IMR-90 (cell line): ENCODE results near the gene SFTPB. TPM values are rescaled to one million over a fixed set of nuclear protein-coding genes. Genes with fewer than 3 reads are reported as not detected.

Source experiments
- ATAC-seq: fragments of 200-7000 bp; cut with Tn5 transposase; 2 replicates; pipeline ENCODE4 v1.9.1; 2020; ENCODE audit warnings: low read depth, mild to moderate bottlenecking, moderate library complexity
- BruUV-seq: library from RNA; stranded (reverse); fragments of 400-500 nt; replicated peaks from 2 replicates; lab custom pipeline; 2021; lab: Mats Ljungman, UMichigan
- CTCF ChIA-PET: fragments of 300-600 bp; formaldehyde crosslinking; extraction: SDS; loops from one replicate; lab custom pipeline; 2021; ENCODE audit warnings: antibody characterized with exemption; lab: Yijun Ruan, JAX
- POLR2A ChIA-PET: fragments of 300-600 bp; sonication (Branson Sonifier 250); formaldehyde crosslinking; loops from one replicate; lab custom pipeline; 2022; ENCODE audit warnings: antibody characterized with exemption; ENCODE audit not compliant: unreplicated experiment; lab: Charles Lee
- DNase-seq: peaks from one replicate; pipeline ENCODE4 v3.0.0; 2013
- H2AFZ ChIP-seq: replicated peaks from 2 replicates; pipeline ENCODE3; 2013; ENCODE audit warnings: low read length, mild to moderate bottlenecking; ENCODE audit not compliant: poor library complexity
- H2AK5ac ChIP-seq: 2 replicates; pipeline ENCODE4 v1.6.1; 2013; ENCODE audit warnings: low read depth, low read length, inconsistent platforms
- H2AK9ac ChIP-seq: replicated peaks from 2 replicates; pipeline ENCODE3; 2013; ENCODE audit warnings: mild to moderate bottlenecking, low read depth, low read length, moderate library complexity; ENCODE audit not compliant: poor library complexity
- H2BK120ac ChIP-seq: 2 replicates; pipeline ENCODE4 v1.6.1; 2013; ENCODE audit warnings: low read depth, low read length, inconsistent platforms
- H2BK15ac ChIP-seq: 3 replicates; pipeline ENCODE4 v1.6.1; 2013; ENCODE audit warnings: low read depth, low read length, inconsistent platforms
- H2BK20ac ChIP-seq: 2 replicates; pipeline ENCODE4 v1.6.1; 2013; ENCODE audit warnings: low read depth, mild to moderate bottlenecking, inconsistent platforms, low read length, moderate library complexity
- H2BK5ac ChIP-seq: 2 replicates; pipeline ENCODE4 v1.6.1; 2013; ENCODE audit warnings: mild to moderate bottlenecking, low read depth, low read length, inconsistent platforms; ENCODE audit not compliant: poor library complexity, severe bottlenecking
- H3K14ac ChIP-seq: replicated peaks from 2 replicates; pipeline ENCODE4 v1.6.1; 2013; ENCODE audit warnings: low read depth, low read length, inconsistent platforms
- H3K18ac ChIP-seq: 2 replicates; pipeline ENCODE4 v1.6.1; 2013; ENCODE audit warnings: low read depth, low read length, control low read depth
- H3K23ac ChIP-seq: 2 replicates; pipeline ENCODE4 v1.6.1; 2013; ENCODE audit warnings: low read depth, low read length, inconsistent platforms
- H3K27ac ChIP-seq: 2 replicates; pipeline ENCODE4 v1.5.1; 2013; ENCODE audit warnings: mild to moderate bottlenecking, control low read depth, low read length; ENCODE audit not compliant: insufficient read depth
- H3K27me3 ChIP-seq: 2 replicates; pipeline ENCODE4 v1.6.1; 2013; ENCODE audit warnings: low read length; ENCODE audit not compliant: control insufficient read depth, insufficient read depth
- H3K36me3 ChIP-seq: 2 replicates; pipeline ENCODE4 v1.6.1; 2013; ENCODE audit warnings: low read length, mixed read lengths; ENCODE audit not compliant: control insufficient read depth, insufficient read depth
- H3K4ac ChIP-seq: 2 replicates; pipeline ENCODE4 v1.6.1; 2013; ENCODE audit warnings: low read depth, low read length, inconsistent platforms
- H3K4me1 ChIP-seq: 2 replicates; pipeline ENCODE4 v1.6.1; 2013; ENCODE audit warnings: low read length, mixed read lengths; ENCODE audit not compliant: control insufficient read depth, insufficient read depth
- H3K4me2 ChIP-seq: 2 replicates; pipeline ENCODE4 v1.6.1; 2013; ENCODE audit warnings: low read depth, mild to moderate bottlenecking, control low read depth, low read length, moderate library complexity
- H3K4me3 ChIP-seq: 2 replicates; pipeline ENCODE4 v1.5.1; 2013; ENCODE audit warnings: low read depth, mild to moderate bottlenecking, control low read depth, low read length, moderate library complexity; ENCODE audit not compliant: insufficient read depth
- H3K56ac ChIP-seq: 2 replicates; pipeline ENCODE4 v1.6.1; 2013; ENCODE audit warnings: low read length, inconsistent platforms; ENCODE audit not compliant: insufficient read depth; ENCODE audit errors: extremely low read depth
- H3K79me1 ChIP-seq, 2 experiments: 2 replicates each; pipeline ENCODE4 v1.6.1; 2013; ENCODE audit warnings: low read length in 2 of 2, inconsistent platforms in 1 of 2, low read depth in 1 of 2
- H3K9ac ChIP-seq: 2 replicates; pipeline ENCODE4 v1.6.1; 2013; ENCODE audit warnings: low read depth, low read length, control low read depth
- H3K9me1 ChIP-seq: 2 replicates; pipeline ENCODE4 v1.6.1; 2013; ENCODE audit warnings: low read length, inconsistent platforms; ENCODE audit not compliant: insufficient read depth
- H3K9me3 ChIP-seq: 2 replicates; pipeline ENCODE4 v1.6.1; 2013; ENCODE audit warnings: low read length; ENCODE audit not compliant: control insufficient read depth, insufficient read depth
- H4K20me1 ChIP-seq: 2 replicates; pipeline ENCODE4 v1.6.1; 2013; ENCODE audit warnings: low read length, inconsistent platforms; ENCODE audit not compliant: insufficient read depth
- H4K5ac ChIP-seq: 2 replicates; pipeline ENCODE4 v1.6.1; 2013; ENCODE audit warnings: mild to moderate bottlenecking, low read depth, low read length, control low read depth
- H4K8ac ChIP-seq, 2 experiments: 2 replicates each; pipeline ENCODE4 v1.6.1; 2013; ENCODE audit warnings: low read depth in 2 of 2, low read length in 2 of 2, control low read depth in 1 of 2, inconsistent platforms in 1 of 2
- H4K91ac ChIP-seq: 2 replicates; pipeline ENCODE4 v1.6.1; 2013; ENCODE audit warnings: low read depth, low read length, inconsistent platforms; ENCODE audit not compliant: insufficient read depth
- MAFK ChIP-seq: IDR thresholded peaks from 2 replicates; pipeline ENCODE4 v1.6.1; 2012; ENCODE audit warnings: low read depth, low read length, improper control_type of control experiment
- MXI1 ChIP-seq: IDR thresholded peaks from 2 replicates; pipeline ENCODE4 v1.6.1; 2012; ENCODE audit warnings: low read depth, mild to moderate bottlenecking, low read length, moderate library complexity, borderline replicate concordance
- WGBS, 2 experiments: methylation state at CpG; one replicate each; pipeline versions ENCODE4 v1.1.5 to v1.1.7; 2013; ENCODE audit warnings: missing lambda C conversion rate in 2 of 2; ENCODE audit not compliant: insufficient read length in 1 of 2; ENCODE audit errors: extremely low coverage in 2 of 2; 5-methylcytosine and 5-hydroxymethylcytosine counted together
- dilution Hi-C: fragments of 300-500 bp; cut with HindIII; formaldehyde crosslinking; loops from one replicate; pipeline ENCODE4 v1.14.3; 2018; ENCODE audit warnings: low sequenced_read_pairs; ENCODE audit not compliant: unreplicated experiment
- in situ Hi-C: fragments of 300-500 bp; cut with MboI; formaldehyde crosslinking; loops from 3 replicates; pipeline ENCODE4 v1.14.3; 2019; ENCODE audit warnings: low sequenced_read_pairs, inconsistent platforms, mixed read lengths
- intact Hi-C: fragments of 100-400 bp; cut with micrococcal nuclease; formaldehyde crosslinking; loops from 2 replicates; pipeline ENCODE4 v1.10.0; 2022
- polyA plus RNA-seq, 3 experiments: library from polyadenylated mRNA; depleted of rRNA; stranded (reverse); fragments of >200 nt; gene quantifications; 2 replicates each; pipeline ENCODE4 v1.2.3, GENCODE V29; 2012; ENCODE audit warnings: low replicate concordance in 1 of 3
- total RNA-seq: library from RNA; depleted of rRNA; stranded (reverse); fragments of >200 nt; gene quantifications from 2 replicates; pipeline ENCODE4 v1.2.3, GENCODE V29; 2012

SFTPB gene
- total and polyA plus RNA-seq, 2 of the 4 experiments (the other 2 are of a cell fraction) = not detected

GRCh38 chr2:85673716-85674375, 5.8 kb upstream of the SFTPB start:
- H3K4me2 ChIP-seq = no peak overlapping the region
- H2BK15ac ChIP-seq = no peak overlapping the region
- no peaks in the 10 kb centered on the region for H3K9me3 ChIP-seq
- H2BK5ac ChIP-seq = no peak overlapping the region
- H2BK120ac ChIP-seq = no peak overlapping the region
- H4K91ac ChIP-seq = no peak overlapping the region
- no peaks in the 10 kb centered on the region for H3K36me3 ChIP-seq
- H3K9me1 ChIP-seq = no peaks in the 10 kb centered on the region; the same call in 1 of the 2 replicates
- in situ Hi-C loops = no loop called here
- H2AFZ ChIP-seq = no peak overlapping the region
- H2BK20ac ChIP-seq = no peak overlapping the region
- dilution Hi-C loops = no loop called here
- H4K5ac ChIP-seq = no peak overlapping the region
- no peak overlapping the region for H3K27ac ChIP-seq
- no peak overlapping the region for H2AK5ac ChIP-seq
- no peak overlapping the region for H3K18ac ChIP-seq
- H3K23ac ChIP-seq = 0 out of 2 replicates have a peak overlapping the region, but pooled peaks have one; percentile 9
- H3K27me3 ChIP-seq = peaks cover 5% of the 10 kb centered on the region
- no peaks in the 10 kb centered on the region; the same call in 1 of the 2 replicates for H3K4me1 ChIP-seq
- no peaks in the 10 kb centered on the region for H4K20me1 ChIP-seq
- H3K4me3 ChIP-seq = no peak overlapping the region
- H3K4ac ChIP-seq = no peak overlapping the region
- BruUV-seq = no TSS peak
- ChIA-PET POLR2A (no interaction called here), CTCF (interaction anchor here (1.2 to 1.6 kb wide), 2 partner anchors 28 to 36 kb away, joined by 3 to 7 read pairs; no protein-coding TSS in a partner anchor)
- intact Hi-C loops = no loop called here
- no peak overlapping the region for H4K8ac ChIP-seq
- H3K9ac ChIP-seq = no peak overlapping the region
- no peak overlapping the region for H2AK9ac ChIP-seq
- WGBS, 2 experiments = 61% methylated on average over 5 of the region's 11 CpGs; no CpG with 5 or more reads in 1 of the 2 experiments
- H3K79me1 ChIP-seq = no peaks in the 10 kb centered on the region
- H3K14ac ChIP-seq = no peak overlapping the region
- ATAC-seq (no peak), DNase-seq (no peak)
- no peak overlapping the region for H3K56ac ChIP-seq
- TF ChIP-seq MAFK = no peak
- TF ChIP-seq MXI1 = no peak
